ENCODE results near the gene ATG2A.

Gene ATG2A

DNA sequence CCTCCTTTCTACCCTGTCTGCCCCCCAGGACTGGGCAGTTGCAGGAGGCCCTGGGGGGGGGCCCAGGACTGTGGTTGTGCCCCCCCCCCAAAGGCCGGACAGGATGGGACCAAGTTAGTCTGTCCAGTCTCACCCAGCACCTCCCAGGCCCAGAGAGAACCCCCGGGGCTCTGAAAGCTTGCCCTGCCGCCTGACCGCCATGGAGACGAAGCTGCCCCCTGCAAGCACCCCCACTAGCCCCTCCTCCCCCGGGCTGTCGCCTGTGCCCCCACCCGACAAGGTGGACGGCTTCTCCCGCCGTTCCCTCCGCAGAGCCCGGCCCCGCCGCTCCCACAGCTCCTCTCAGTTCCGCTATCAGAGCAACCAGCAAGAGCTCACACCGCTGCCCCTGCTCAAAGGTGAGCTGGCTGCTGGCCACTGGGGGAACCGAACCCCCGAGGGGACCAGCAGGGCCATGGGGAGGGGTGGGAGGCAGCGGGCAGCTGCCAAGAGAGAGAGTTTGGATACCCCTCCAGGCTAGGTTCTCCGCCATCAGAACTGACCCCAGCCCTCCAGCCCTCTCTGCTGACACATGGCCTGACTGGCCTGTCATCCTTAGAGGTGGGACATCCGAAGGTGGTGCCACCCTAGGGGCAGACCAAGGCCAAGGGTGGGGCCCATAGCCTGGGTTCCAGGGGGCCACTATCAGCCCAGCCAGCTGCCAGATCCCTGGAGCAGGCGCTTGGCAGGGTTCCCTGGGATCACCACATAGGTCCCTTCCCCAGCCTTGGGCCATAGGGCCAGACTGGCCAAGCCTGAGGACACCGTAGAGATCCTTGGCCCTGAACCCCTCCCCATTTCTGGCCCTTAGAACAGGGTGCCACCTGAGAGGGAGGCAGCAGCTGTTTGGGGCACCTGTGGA is 8.8 kb upstream of the ATG2A start:
- DNase-seq = no peak

DNA sequence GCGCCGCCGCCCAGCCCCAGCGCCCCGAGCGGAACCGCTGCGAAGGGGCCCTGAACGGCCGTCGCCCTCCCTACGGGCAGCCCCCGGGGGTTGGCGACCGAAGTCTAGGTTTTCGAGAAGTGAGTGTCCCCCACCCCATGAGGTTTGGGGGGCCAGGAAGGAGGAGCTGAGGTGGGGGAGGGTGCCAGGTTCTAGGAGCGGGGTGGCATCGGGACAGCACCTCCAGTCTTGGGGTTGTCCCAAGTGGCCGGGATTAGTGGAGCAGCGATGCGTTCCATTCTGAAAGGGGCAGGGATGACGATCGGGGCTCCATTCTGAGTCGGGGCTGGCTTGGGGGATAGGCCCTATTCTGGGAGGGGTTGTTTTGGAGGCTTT is 7.9 kb upstream of the ATG2A start:
- DNase-seq = peak in 2 of 56 donors; percentile 20 to 45

DNA sequence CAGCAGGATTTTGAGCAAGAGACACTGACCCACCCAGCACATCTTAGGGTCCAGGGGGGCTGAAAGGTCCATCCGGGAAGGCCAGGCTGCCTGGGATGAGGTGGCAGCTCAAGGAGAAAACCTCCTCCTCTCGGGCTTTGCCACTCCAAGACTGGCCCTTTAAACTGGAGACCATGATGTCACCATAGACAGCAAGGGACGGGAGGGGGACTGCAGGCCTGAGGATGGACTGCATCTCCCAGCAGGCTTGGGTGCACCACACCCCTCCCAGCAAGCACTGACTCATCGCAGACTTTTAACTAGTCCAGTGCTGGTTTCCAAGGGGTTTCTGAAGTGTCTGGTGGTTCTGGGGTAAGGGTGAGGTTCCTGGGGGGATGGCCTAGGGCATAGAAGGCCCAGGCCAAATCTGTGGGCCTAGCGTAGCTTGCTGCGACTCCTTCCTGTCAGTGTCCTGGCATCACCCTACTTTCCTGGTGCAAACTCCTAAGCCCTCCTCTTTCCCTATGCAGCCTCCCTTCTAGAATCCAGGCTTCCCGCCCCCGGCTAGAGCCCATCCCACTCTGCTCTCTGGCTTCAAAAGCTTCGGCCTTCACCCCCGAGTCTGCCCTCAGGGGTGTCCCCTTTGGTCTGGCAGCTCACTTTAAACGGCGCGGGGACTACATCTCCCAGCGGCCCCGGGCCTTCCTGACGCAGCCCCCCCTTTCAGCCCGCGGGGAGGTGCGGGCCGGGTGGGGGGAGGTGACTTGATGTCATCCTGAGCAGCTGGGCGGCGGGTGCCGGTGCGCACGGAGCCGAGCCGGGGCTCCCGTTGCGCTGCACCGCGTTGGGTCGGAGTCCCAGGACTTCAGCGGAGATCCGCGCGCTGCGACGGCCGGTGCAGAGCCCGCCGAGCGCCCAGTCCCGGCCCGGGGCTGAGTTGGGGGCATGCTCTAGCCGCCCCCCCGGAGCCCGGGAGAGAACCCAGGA is 7.2 kb upstream of the ATG2A start, which contains the start of gene PPP2R5B:
Gene PPP2R5B, plus strand, starts transcription at position 746 of the 966 bp plus-strand sequence. CDS start 1,046 bp downstream, outside the sequence.
- DNase-seq = peak; percentile 80 to 98 (median 91)

DNA sequence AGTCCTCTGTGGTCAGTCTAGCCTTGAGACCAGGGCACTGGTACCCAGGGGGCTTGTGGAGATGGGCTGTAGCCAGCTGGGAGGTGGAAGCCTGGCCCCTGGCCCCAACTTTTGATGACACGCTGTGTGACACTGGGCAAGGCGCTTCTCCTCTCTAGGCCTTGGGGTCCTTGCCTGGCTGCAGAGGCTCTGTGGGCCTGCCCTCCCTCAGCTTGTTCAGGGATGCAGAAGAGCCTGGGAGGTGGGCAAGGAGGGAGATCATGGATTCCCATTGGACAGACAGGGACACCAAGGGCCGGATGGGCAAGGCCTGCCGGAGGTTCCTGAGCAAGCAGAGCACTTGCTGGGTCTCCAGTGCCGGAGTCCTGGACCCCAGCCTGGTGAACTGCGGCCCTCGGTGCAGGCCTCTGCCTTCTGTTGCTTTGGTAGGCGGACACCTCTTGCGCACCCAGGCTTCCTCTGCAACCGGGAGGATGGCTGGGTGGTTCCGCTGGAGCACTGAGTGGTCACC is 6.2 kb upstream of the ATG2A start:
- no peak for DNase-seq

DNA sequence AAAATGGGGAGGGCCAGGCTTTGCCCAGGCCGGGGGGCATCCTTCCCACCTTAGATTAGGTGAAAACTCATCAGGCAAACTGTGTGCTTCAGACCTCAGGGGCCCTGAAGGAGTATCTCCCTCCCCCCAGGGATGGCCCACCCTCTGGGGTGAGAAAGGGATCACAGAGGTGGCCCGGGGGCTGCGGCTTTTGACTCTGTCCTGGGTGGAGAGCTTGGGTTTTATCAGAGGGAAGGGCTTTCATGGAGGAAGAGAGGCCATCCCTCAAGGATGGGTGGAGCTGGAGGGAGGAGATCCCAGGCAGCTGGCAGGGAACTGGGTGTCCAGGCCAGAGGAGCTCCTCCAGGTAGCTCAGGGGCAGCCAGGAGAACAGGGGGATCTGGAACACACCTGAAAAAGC is 4.4 kb upstream of the ATG2A start:
- no peak for DNase-seq

DNA sequence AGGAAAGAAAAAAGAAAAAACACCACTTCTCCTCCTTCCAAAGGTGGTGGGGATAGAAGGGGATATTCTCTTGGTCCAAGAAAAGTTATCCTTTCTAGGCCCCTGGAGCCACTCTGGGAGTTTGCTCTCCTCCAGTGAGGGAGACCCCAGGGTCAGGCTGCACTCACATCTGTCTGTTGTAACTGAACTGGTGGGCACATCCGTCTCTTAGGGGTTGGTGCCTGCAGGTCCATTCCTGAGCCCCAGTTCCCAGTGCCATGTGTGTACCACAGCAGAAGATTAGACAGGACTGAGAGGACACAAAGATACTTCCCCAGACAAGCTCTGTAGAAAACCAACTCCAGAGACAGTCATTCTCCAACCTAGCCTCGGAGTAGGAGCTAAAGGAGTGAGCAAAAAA is 3.1 kb upstream of the ATG2A start:
- no peak for DNase-seq

DNA sequence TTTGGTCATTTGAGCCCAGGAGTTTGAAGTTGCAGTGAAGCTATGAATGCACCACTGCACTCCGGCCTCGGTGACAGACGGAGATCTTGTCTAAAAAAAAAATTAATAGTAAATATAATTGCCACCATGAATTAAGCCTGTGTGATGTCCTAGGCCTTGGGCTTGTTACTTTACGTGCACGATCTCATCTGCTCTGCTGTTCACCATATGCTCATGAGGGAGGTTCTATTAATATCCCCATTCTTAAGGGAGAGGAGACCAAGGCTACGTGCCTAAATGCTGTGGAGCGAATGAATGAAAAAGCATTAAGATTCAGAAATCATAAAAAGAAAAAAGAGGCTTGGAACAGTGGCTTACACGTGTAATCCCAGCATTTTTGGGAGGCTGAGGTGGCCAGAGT is 2.6 kb upstream of the ATG2A start:
- no peak for DNase-seq

DNA sequence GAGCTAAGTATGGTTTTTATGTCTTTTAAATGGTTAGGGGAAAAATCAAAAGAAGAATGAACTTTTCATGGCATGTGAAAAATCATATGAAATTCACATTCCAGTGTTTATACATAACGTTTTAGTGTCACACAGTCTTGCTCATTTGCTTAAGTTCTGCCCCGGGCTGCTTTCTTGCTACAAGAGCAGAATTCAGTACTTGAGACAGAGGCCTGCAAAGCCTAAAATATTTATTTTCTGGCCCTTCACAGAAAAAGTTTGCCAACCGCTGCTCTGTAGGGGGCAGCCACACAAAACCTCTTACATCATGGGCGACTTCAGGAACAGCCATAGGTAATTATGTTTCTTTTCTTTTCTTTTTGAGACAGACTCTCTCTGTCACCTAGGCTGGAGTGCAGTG is 1.0 kb upstream of the ATG2A start:
- DNase-seq = peak in 2 of 56 donors; percentile 17 to 21

DNA sequence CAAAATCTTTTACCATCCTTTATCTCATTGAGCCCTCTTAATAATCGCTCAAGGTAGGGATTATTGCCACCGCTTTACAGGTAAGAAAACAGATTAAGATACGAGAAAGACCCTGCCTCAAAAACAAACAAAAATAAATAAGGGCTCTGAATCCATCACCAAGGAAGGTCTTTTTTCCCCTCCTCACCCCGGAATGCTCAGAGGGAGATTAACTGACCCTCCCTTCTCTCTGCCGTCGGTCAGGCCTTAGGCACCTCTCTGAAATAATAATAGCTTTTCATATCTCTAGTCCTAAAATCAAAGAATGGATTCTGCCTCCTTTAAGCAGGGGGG is 620 bp upstream of the ATG2A start:
- no peak for DNase-seq

DNA sequence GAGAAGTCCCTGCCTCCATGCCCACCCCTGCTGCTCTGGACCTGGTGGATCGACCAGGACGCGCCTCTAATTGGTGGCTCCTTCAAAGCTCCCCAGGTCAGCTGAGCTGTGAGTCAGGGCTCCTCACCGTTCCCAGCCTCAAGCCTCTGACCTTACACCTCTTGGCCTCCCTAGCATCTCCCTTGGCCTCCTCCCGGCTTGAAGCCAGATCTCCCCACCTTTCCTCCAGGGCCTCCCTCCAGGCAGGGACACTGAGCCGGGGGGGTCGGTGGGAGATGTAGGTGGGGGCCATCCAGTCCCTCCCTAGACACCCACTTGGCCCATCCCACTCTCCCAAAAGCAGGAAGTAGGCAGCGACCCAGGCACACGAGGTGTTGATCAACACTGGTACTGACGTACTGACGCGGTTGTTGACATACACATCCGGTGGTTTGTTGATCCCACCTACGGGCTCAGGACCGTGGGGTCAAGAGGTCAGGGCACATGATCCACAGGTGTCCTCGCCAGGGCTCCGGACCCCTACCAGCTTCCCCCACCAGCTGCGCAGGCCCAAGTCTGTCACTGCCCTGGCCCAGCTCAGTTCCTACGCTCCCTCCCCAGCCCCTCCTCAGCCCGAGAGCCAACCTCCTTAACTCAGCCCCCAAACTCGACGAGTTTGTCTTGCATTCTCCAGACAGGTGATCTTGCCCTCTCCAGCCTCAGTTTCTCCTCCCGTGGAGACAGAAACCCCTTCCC is 802 bp downstream of the ATG2A start:
- DNase-seq = peak in 1 of 56 donors; percentile 22

DNA sequence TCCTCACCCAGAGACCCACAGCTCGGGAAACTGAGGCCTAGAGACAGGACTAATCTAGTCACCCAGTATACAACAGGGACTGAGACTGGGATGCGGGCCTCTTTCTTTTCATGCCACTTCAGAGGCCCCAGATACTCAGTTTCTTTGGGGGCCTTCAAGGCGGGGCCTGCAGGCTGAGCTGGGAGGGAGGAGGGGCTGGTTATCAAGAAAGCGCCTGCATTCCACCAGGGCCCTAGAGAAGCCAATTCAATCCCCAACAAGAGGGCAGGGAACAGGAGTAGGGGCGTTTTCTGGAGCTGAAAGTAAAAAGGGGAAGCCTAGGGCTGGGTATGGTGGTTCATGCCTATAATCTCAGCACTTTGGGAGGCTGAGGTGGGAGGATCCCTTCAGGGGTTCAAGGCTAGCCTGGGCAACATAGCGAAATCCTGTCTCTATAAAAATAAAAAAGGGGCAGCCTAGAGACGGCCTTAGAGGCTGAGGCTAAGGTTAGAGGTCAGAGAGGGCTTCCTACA is 1.6 kb downstream of the ATG2A start:
- DNase-seq = no peak

DNA sequence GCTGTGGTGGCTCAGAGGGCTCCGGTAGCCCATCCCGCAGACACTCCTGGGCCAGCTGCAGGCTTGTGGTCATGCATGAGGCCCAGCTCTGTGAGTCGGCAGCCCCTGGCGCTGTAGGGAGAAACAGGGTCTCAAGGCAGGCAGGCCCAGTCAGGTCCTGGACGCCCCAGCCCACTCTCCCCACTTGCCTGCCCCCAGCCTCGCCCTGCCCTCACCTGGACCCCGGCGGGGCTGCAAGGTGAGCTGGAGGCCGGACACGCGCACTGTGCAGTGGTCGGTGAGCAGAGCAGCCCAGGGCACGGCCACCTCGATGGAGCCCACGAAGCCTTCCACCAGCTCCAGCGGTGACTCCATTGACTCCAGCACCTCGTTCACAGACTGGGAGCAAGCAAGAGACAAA is 2.9 kb downstream of the ATG2A start:
- no peak for DNase-seq

DNA sequence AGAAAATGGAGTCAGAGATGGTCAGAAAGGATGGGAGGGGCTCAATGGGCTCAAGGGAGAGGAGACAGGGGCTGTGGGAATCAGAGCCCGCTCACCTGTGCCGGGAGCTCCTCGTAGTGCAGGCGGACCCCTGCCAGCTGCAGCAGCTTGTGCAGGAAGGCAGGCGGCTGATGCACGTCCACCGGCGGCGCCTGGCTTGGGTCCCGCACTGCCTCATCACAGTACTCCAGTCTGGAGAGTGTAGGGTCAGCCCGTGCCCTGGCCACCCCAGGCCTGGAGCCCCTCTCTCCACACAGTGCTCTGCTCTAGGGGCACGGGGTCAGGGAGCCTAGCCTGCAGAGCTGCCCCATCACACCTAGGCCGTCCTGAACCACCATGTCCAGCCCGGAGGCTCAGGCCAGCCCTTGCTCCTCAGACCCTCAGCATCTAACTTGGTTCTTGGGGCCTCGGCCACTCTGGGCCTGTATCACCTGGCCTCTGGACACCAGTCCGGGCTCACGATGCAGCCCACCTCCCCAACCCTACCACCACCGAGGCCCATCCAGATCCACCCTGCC is 3.8 kb downstream of the ATG2A start:
- DNase-seq = no peak

DNA sequence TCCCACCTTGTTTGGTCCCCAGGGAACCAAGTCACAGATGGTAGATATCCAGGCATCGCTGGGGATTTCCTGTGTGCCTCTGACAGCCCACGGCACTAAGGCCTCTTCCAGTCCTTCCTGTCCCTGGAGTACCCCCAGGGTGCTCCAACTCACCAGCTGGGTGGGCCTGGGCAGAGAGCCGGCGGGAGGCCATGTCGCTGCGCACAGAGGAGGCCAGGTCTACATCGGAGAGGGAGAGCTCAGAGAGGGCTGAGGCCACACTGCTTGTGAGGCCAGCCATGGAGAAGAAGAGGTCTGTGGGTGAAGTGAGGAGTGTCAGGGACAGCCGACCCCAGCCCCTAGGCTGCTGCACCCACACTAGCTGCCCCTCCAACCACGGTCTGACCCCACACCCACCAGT is 5.3 kb downstream of the ATG2A start:
- DNase-seq = no peak

DNA sequence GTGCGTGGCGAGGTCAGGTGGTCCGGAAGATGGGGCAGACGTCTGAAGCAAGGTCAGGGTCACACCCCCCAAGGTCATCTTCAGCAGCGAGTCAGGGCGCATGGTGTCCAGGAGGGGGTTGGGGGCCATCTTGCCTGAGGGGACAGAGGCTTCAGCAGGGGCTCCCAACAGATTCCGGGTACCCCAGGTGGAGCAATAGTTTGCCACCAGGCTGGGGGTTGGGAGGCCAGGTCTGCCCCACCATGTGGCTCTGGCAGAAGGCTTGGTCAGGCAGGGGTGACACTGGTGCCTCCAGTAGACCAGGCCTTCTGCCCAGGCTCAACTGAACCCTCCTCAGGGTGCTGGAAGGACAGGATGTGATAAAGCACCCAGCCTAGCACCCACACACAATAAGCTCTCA is 5.9 kb downstream of the ATG2A start:
- no peak for DNase-seq

DNA sequence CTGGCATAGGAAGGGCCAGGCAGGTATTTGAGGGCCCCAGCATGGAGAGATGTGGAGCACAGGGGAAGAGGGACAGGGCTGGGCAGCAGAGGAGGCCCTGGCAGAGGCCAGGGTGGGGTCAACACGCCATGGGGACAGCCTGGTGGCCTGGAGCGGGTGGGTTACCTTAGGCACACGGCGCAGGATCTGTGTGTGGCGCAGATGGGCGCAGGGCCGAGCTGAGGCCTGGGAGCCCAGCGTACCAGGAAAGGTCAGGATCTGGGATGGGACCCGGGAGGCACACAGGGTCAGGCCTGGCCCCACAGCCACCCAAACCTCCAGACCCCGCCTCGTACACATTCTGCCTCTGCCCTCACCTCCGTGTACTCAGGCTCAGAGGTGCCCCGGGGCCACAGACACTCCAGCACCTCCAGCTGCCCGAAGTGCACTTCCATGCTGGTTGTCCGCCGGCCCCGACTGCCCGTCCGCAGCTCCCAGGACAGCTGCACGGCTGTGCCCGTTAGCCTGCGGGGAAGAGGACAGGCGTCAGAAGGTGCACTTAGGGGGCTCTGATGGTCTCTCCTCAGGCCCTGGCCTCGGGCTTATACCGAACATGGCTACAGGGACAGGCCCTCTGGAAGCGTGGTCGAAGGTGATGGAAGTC is 6.4 kb downstream of the ATG2A start:
- no peak for DNase-seq

DNA sequence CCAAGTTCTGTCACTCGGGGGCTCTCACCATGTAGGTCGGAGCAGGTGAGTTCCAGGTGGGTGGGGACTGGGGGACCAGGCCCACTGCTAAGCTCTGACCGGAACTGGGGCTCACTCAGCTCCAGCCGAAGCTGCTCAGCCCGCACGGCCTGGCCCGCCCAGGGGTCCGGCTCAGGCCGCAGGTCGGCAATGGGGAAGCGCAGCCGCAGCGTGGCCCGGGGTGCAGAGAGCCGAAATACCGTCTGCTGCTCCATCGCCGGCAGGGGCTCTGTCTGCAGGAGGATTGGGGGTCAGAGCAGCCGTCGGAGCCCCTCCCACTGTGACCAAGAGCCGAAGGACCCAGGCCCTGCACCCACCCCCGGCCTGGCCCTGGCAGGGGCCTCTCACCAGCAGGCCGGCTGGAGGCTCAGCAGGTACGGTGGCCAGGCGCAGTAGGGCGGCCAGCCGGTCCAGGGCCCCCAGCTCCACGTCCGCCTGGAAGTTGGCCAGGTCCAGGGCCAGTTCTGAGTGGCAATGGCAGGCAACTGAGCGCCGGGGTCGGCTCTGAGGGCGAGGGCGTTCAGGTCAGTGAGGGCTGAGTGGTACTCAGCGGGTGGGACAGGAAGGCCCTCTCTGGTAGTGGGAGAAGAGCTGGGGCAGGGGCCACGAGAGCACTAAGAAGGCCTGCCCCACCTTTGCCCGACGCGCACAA is 7.2 kb downstream of the ATG2A start:
- DNase-seq = no peak

DNA sequence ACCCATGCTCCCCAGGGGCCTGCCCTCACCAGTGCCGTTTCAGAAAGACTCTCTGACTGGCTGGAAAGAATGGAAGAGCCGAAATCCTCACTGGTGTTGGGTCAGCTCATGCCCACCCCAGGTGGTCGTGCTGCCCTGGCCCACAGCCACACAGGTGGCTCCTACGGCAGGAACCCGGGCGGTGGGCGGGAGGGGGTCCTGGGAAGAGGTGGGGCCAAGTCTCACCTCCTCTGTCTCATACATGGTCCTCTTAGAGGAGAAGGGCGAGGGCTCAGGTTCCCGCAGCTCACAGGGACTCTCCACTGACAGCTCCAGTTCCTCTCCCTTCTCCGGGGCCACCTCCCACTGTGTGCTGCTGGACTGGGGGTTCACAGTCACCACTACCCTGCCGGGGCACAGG is 8.2 kb downstream of the ATG2A start:
- no peak for DNase-seq

DNA sequence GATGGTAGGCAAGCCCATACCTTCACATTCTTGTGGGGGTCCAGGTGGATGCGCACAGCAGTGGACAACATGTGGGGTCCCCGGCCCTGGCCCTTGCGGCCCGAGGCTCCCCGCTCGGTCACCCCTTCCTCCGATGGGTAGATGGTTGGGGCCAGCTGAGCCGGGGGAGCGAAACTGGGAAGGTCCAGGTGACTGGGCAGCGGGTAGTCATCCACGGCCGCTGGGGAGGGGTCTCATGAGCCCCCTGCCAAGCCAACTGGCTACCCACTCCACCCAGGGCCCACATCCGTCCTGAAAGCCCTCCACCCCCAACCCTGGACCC is 10.7 kb downstream of the ATG2A start:
- DNase-seq = no peak
